Large intestine (tissue), 3 donors: ENCODE results near the gene TMEM235. TPM values are rescaled to one million over a fixed set of nuclear protein-coding genes. Genes with fewer than 3 reads are reported as not detected.

Experiments
- DNase-seq, 2 donors: peaks; one replicate each; pipeline versions ENCODE4 v3.0.0 to v3.0.0-alpha.2; 2013
- H3K27ac ChIP-seq: one replicate; pipeline ENCODE4 v1.5.1; 2013; ENCODE audit warnings: low read length
- H3K27me3 ChIP-seq: 2 replicates; pipeline ENCODE4 v1.6.1; 2013; ENCODE audit warnings: low read length; ENCODE audit not compliant: control insufficient read depth, insufficient read depth
- H3K36me3 ChIP-seq: 2 replicates; pipeline ENCODE4 v1.6.1; 2013; ENCODE audit warnings: low read length; ENCODE audit not compliant: control insufficient read depth, insufficient read depth
- H3K4me1 ChIP-seq: one replicate; pipeline ENCODE4 v1.6.1; 2013; ENCODE audit warnings: low read length; ENCODE audit not compliant: control insufficient read depth, insufficient read depth
- H3K4me3 ChIP-seq: one replicate; pipeline ENCODE4 v1.5.1; 2013; ENCODE audit warnings: low read length
- H3K9me3 ChIP-seq: one replicate; pipeline ENCODE4 v1.6.1; 2013; ENCODE audit warnings: mild to moderate bottlenecking, low read depth, low read length, moderate library complexity; ENCODE audit not compliant: control insufficient read depth
- WGBS: methylation state at CpG from one replicate; pipeline ENCODE4 v1.1.5; 2013; ENCODE audit warnings: low lambda C conversion rate; ENCODE audit not compliant: insufficient coverage; 5-methylcytosine and 5-hydroxymethylcytosine counted together
- polyA plus RNA-seq: library from polyadenylated mRNA; unstranded; fragments of 120-200 nt; gene quantifications from one replicate; pipeline ENCODE4 v1.2.1, GENCODE V29; 2013

The TMEM235 gene
- polyA plus RNA-seq, 1 donor = 0.10 TPM

DNA sequence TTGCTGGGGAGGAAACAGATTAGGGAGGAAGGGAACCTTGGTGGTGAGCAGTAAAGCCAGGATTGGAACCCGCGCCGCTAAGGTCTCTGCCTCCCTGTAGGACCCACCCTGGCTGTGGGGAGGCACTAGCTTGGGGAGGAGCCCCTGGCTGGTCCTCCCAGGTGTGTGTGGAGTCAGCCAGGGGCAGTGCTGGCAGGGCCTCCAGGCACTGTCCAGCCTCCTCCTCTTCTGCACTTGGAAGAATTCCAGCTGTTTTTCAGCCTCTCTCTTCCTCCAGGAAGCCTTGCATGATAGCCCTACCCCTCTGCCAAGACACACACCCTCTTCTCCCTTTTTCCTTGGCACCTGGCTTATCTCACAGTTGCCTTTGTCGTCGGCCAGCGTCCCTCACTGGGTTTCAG lies 34.8 kb downstream of the TMEM235 start:
- H3K27ac ChIP-seq = no peak overlapping the region
- no peaks in the 10 kb centered on the region for H3K9me3 ChIP-seq
- no CpG with 5 or more reads among the region's 6 CpGs for WGBS
- no peaks in the 10 kb centered on the region for H3K36me3 ChIP-seq
- no peaks in the 10 kb centered on the region for H3K27me3 ChIP-seq
- no peak for DNase-seq
- H3K4me1 ChIP-seq = peaks cover 51% of the 10 kb centered on the region
- H3K4me3 ChIP-seq = no peak overlapping the region

DNA sequence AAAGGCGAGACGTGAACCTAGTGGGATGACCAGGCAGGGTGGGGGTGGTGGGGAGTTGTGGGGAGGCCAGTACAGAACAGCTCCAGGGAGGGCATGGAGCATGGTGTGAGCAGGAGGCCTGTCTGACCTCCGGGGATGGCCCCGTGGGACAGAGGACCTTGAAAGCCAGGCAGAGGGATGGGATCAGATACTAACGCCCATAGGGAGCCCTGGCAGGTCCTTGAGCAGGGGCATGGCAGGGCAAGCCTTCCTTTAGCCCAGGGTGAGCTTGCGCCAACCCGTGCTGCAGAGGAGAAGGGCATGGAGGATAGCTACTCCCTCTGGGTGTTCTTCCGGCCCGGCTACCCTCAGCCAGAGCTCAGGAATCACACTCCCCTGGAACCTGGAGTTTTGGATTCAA lies 35.3 kb downstream of the TMEM235 start:
- DNase-seq = no peak
- H3K27me3 ChIP-seq = no peaks in the 10 kb centered on the region
- H3K4me3 ChIP-seq = no peak overlapping the region
- WGBS = 80% methylated on average over 1 of the region's 9 CpGs
- H3K9me3 ChIP-seq = no peaks in the 10 kb centered on the region
- peaks cover 57% of the 10 kb centered on the region for H3K4me1 ChIP-seq
- H3K27ac ChIP-seq = no peak overlapping the region
- no peaks in the 10 kb centered on the region for H3K36me3 ChIP-seq

DNA sequence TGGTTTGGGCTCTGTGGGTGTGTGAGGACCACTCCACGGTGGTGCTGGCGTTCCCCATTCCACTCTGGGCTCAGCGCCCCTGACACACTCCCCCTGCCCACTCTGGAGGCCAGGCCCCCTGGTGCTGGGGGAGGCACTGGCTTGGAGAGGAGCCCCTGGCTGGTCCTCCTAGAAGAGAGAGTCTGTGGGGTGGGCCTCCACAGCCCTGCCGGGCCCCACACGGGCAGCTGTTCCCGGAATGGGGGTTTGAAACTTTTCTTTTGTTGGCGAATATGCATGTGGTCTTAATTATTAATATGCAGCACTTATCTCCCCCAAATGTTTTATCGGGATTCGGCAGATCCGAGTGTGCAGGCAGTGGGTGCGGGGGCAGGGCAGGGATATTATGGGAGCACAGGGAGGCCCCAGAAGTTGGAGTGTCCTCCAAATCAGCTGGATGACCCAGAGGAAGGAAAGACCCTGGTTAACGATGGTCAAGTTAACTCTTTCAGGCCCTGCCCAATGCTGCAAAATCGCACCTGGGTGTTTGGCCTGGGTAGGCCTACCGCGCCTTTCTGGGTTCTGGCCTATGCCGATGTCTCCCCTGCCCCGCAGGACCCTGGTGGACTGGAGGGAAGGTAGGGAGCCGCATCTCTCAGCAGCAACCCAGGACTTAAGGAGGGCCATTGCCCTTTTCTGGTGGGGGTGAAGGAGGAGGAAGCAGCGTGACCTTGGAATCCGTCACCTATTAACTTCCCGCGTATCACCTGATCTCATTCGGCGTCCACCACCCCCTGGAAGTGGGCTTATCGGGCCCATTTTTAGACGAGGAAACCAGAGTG lies 36.0 kb downstream of the TMEM235 start:
- H3K27ac ChIP-seq = no peak overlapping the region
- no peaks in the 10 kb centered on the region for H3K9me3 ChIP-seq
- H3K27me3 ChIP-seq = no peaks in the 10 kb centered on the region
- peak in 1 of 2 donors; percentile 38 for DNase-seq
- WGBS = no CpG with 5 or more reads among the region's 26 CpGs
- H3K4me3 ChIP-seq = no peak overlapping the region
- peaks cover 60% of the 10 kb centered on the region for H3K4me1 ChIP-seq
- no peaks in the 10 kb centered on the region for H3K36me3 ChIP-seq

DNA sequence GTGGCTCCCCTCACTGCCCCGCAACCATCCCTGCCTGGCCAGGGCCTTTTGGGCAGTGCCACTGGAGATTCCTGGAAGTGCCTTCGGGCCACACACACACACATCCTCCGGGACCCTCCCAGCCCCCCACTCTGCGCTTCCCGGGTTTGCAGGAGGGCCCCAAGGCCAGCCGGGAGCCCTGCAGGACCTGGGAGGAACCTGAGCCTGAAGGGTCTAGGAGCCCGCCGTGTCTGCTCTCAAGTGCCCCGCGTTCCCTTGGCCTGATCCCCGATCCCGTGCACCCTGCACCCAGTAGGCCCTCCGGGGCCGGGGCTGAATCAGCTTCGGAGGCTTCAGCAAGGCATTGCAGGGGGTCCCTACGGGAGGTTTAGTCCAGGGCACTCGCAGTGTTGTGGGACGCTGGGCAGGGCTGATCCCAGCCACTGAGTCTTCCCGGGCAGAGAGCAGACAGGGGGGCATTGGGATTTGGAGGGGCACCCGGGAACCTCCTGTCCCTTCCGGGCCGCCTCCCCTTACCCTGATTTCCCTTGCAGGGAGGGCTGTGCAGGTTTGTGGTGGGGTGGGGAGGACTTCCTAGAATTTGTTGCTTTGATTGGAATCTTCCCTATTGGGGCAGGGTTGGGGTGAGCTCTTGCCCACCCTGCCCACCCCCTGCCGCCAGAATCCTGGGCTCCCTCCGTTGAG lies 36.9 kb downstream of the TMEM235 start:
- Histone ChIP-seq H3K4me1 (peaks cover 58% of the 10 kb centered on the region), H3K9me3 (no peaks in the 10 kb centered on the region), H3K27ac (no peak overlapping the region), H3K4me3 (no peak overlapping the region), H3K36me3 (no peaks in the 10 kb centered on the region), H3K27me3 (no peaks in the 10 kb centered on the region)
- peak in 1 of 2 donors; percentile 11 for DNase-seq
- WGBS = no CpG with 5 or more reads among the region's 24 CpGs

DNA sequence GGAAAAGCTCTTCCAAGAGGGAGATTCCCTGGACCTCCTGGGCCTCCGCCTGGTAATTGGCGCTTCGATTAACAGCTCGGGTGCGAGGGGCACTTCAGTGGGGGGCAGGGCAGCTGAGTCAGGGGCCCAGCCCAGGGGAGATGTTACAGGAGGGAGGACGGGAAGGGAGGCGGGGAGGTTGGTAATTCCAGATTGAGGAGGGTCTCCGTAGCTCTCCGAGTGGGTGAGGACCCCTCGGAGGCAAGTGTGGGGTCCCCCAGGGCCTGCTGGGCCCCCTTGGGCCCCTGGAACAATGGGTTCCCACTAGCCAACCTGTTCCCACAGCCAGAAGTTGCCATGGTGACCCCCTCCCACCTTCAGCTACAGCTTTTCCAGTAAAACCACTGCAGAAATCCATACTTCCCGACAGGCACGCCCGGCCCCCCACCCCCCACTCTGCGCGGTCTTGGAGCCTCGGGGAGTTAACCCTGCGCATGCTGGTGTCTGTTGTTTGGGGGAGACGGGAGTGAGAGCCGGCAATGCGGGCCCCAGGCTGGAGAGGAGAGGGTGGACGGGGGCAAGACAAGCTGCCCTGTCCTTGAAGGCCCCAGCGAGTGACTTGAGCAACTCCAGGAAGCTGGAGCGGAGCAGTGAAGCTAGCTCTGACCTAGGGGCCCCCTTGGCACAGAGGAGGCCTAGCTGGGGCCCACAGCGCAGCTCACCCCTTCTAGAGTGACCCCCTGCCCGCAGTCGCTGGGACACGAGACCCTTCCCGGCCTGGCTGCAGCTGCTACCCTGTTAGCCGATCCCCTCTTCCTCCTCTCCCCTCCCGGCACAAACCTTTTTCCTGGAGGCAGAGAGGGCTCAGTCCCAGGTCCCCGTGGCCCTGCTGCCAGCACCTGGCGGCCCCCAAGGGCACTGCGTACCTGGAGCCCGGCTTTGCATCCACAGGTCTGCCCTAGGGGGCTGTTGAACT lies 37.8 kb downstream of the TMEM235 start:
- H3K36me3 ChIP-seq = no peaks in the 10 kb centered on the region
- peak overlapping the region; percentile 8 for H3K4me3 ChIP-seq
- no peaks in the 10 kb centered on the region for H3K9me3 ChIP-seq
- H3K27me3 ChIP-seq = no peaks in the 10 kb centered on the region
- peaks cover 56% of the 10 kb centered on the region for H3K4me1 ChIP-seq
- peak; percentile 70 to 85 for DNase-seq
- WGBS = no CpG with 5 or more reads among the region's 34 CpGs
- H3K27ac ChIP-seq = peak overlapping the region; percentile 37

DNA sequence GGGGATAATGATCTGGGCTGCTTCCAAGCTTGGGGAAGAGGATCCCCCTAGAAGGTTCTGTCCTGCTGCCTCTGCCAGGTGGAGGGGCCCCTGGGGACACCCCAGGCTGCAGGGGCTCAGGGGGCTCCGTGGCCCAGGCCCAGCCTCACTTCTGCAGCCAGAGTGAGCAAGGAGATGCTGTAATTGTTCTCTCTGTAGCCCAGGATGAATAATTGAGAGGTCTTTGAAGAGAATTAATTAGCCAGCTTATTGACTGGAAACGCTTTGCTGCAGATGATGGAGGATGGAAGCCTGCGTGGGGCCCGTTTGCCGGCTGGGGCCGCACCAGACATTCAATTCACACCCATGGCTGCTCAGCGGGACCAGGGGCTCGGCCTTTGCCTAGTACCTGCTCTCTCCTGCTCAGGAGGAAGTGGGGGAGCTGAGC lies 38.5 kb downstream of the TMEM235 start:
- Histone ChIP-seq H3K27ac (no peak overlapping the region), H3K4me3 (no peak overlapping the region), H3K36me3 (no peaks in the 10 kb centered on the region), H3K27me3 (no peaks in the 10 kb centered on the region), H3K4me1 (peaks cover 56% of the 10 kb centered on the region), H3K9me3 (no peaks in the 10 kb centered on the region)
- no peak for DNase-seq
- WGBS = no CpG with 5 or more reads among the region's 8 CpGs

DNA sequence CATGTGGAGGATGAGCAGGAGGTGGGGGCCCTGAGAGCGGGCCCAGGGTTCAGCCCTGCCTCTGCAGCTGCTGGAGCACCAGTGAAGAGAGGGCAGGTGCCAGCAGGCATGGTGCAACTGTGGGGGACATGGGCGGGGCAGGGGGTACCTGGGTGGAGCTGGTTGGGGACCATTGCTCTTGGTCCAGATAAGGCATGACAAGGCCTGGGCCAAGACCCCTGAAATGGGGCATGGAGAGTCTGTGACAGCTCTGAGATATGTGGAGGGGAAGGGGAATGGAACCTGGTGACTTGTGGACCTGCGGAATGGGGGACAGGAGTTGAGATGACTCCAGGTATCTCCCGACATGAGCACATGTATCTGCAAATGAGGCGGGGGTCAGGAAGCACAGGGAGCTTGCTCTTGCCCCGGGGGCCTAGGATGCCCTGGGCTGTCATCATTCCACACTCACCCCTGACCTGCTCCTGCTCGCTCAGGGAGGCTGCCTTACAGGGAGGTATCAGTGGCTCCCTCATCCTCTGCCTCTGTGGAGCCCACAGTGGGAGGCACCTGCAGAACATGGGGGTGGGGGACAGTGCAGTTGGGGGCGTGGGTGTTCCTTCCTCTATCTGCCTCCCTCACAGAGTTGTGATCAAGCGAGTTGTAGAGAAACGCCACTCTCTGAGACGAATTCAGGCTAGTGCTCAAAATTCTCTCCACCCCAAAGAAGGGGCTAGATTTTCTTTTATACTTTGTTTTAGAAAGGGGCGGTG lies 40.2 kb downstream of the TMEM235 start:
- Histone ChIP-seq H3K27ac (no peak overlapping the region), H3K4me3 (no peak overlapping the region), H3K9me3 (no peaks in the 10 kb centered on the region), H3K4me1 (peaks cover 56% of the 10 kb centered on the region), H3K36me3 (no peaks in the 10 kb centered on the region), H3K27me3 (no peaks in the 10 kb centered on the region)
- WGBS = 60% methylated on average over 1 of the region's 12 CpGs
- no peak for DNase-seq

DNA sequence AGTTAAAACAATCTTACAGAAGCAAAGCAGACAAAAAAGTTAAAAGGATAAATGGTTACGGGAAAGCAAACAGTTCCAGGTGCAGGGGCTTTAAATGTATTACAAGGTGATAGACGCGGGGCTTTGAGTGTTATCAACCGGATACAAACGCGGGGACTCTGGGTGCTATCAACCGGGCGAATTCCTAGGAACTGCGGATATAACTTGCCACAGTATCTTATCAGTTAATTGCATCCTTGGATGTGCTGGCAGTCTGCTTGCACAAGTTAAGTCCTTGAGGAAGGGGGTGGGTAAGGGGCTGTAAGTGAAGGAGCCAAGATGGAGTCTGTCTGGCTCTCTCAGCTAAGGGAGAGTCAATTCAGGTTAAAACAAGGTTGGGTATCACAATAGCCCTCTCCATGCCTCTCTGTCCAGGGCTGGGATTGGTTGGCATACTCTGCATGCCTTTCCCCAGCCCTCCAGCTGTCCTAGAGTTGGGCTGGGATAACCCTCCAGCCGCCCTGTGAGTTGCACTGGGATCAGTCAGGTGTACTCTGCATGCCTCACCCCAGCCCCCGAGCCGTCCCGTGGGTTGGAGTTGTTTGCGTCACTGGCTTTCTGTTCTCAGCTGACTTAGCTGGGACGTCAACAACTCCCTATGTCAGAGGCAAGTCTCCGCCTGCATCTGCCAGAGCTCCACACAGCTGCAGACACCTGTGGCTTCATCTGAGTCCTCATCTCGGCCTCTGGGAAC lies 40.9 kb downstream of the TMEM235 start:
- Histone ChIP-seq H3K27ac (peak overlapping the region; percentile 83), H3K36me3 (no peaks in the 10 kb centered on the region), H3K4me3 (no peak overlapping the region), H3K4me1 (peaks cover 56% of the 10 kb centered on the region), H3K9me3 (no peaks in the 10 kb centered on the region), H3K27me3 (no peaks in the 10 kb centered on the region)
- peak; percentile 96 to 98 for DNase-seq
- no CpG with 5 or more reads among the region's 17 CpGs for WGBS

DNA sequence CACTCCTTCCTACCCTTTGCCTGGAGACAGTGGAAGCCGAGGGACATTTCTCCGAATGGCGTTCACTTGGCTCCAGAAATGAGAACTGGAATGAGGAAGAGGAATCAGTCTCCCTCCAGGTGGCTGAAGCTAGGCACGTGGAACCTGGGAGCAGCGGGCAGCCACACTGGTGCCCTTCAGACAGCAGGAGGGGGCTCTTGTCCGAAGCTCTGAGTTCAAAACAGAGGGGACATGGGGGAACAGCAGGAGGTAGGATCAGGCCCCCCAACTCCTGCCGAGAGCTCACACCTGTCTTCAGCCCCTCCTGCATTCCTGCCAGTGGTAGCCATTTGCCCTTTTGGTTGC lies 41.5 kb downstream of the TMEM235 start:
- no CpG with 5 or more reads among the region's 7 CpGs for WGBS
- no peaks in the 10 kb centered on the region for H3K27me3 ChIP-seq
- no peaks in the 10 kb centered on the region for H3K9me3 ChIP-seq
- DNase-seq = no peak
- H3K4me1 ChIP-seq = peaks cover 51% of the 10 kb centered on the region
- no peaks in the 10 kb centered on the region for H3K36me3 ChIP-seq
- H3K4me3 ChIP-seq = no peak overlapping the region
- peak overlapping the region; percentile 83 for H3K27ac ChIP-seq
